Effector memory CD4-positive, alpha-beta T cell (primary cell): Measurements from ENCODE around the gene SYCE1L.
"Not testable (repeated sequence)": the region's sequence is repeated elsewhere in the genome, so short reads cannot be mapped to it uniquely, and the experiment has no call there.

Experiments used
- DNase-seq, 3 donors: peaks; one replicate each; pipeline ENCODE4 v3.0.0-alpha.2; 2020
- H3K27ac ChIP-seq: 2 replicates; pipeline ENCODE4 v1.7.0; 2013; ENCODE audit warnings: mild to moderate bottlenecking, low read length, moderate library complexity; ENCODE audit not compliant: insufficient read depth, poor library complexity, severe bottlenecking
- H3K27me3 ChIP-seq: replicated peaks from 2 replicates; pipeline ENCODE4 v1.7.0; 2013; ENCODE audit warnings: mild to moderate bottlenecking, low read length; ENCODE audit not compliant: insufficient read depth, control insufficient read depth, poor library complexity, severe bottlenecking
- H3K36me3 ChIP-seq: 2 replicates; pipeline ENCODE4 v1.7.0; 2013; ENCODE audit warnings: mild to moderate bottlenecking, low read length, moderate library complexity; ENCODE audit not compliant: control insufficient read depth, insufficient read depth
- H3K4me1 ChIP-seq: 2 replicates; pipeline ENCODE4 v1.7.0; 2013; ENCODE audit warnings: low read length, mild to moderate bottlenecking; ENCODE audit not compliant: control insufficient read depth, insufficient read depth, poor library complexity, severe bottlenecking
- H3K4me3 ChIP-seq: 2 replicates; pipeline ENCODE4 v1.7.0; 2013; ENCODE audit warnings: low read length, low read depth, mild to moderate bottlenecking; ENCODE audit not compliant: insufficient read depth, poor library complexity, severe bottlenecking
- H3K9me3 ChIP-seq: 2 replicates; pipeline ENCODE4 v1.7.0; 2013; ENCODE audit warnings: mild to moderate bottlenecking, low read length, moderate library complexity; ENCODE audit not compliant: control insufficient read depth

SYCE1L gene

DNA sequence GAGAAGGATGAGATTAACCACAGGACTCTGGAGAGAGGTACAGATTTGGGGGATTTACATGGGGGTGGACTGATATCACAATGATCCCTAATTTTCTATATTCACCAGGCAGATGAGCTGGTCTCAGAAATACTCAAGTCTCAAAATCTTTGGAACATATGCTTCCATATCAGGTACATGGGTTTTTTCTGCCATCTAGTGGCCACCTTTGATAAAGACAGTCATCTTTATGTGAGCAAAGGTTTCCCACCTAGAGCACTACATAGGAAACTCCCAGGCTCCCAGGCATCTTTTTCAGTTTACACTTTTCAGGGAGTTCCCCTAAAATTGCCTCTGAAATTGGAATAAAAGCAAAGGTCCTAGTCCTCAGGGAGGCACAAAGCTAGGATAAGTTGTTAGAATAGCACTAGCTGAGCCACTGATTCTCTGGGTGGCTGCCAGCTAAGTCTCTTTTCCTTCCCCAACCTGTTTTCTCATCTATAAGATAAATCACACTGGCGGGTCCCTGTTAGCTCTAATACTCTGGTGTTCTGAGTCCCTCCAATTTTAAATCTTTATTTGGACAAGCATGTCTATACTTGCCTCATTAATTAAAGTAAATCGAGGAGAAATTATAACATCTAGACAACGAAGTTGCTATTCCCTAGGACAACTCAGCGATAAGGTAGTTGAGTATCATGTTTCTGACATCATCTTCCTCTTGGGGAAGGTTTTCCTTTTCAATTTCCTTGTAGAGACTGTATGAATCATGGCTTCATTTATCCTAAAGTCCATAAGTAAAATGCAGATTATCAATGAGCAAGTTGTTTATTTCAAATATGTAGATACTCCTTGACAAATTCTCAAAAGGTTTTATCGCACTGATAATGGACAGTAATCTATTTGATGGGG lies 27.2 kb upstream of the SYCE1L start:
- H3K27me3 ChIP-seq, result no peaks in the 10 kb centered on the region
- no peaks in the 10 kb centered on the region for H3K36me3 ChIP-seq
- H3K9me3 ChIP-seq, result no peaks in the 10 kb centered on the region
- no peak overlapping the region for H3K4me3 ChIP-seq
- no peak overlapping the region for H3K27ac ChIP-seq
- no peaks in the 10 kb centered on the region for H3K4me1 ChIP-seq
- DNase-seq, result no peak

DNA sequence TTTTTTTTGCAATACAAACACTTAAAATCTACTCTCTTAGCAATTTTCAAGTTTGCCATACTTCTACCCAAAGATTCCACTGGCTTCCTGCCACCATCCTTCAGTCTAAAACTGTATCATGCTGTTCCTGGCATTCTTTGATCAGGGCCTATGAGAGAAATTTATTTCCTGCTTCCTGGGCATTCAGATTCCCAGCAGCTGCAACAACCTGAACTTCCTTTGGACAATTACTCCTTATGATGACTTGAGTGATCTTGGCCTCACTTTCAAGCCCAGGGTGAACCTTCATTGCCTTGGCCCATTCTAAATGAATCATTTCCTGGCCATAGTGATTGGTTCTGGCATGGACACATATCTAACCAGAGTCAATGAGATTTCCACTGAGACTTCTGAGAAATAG lies 26.3 kb upstream of the SYCE1L start:
- no peak for DNase-seq
- Histone ChIP-seq H3K27me3 (no peaks in the 10 kb centered on the region), H3K27ac (no peak overlapping the region)

DNA sequence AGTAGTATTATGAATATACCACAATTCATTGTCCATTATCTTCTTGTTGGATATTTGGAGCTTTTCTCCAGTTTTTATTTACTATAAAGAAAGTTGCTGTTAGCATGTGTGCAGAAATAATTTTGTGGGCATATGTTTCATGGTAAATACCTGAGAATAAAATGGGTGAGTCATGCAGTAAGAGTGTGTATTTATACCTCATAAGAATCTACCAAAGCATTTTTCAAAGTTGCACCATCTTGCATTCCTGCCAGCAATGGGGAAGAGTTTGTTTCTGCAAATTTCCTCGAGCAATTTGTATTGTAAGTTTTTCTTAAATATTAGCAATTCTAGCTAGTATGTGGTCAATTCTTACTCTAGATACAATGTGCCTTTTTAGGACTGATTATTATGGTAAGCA lies 16.1 kb upstream of the SYCE1L start:
- Histone ChIP-seq H3K27me3 (no peaks in the 10 kb centered on the region), H3K9me3 (no peaks in the 10 kb centered on the region), H3K4me1 (no peaks in the 10 kb centered on the region), H3K36me3 (no peaks in the 10 kb centered on the region), H3K27ac (no peak overlapping the region), H3K4me3 (no peak overlapping the region)
- no peak for DNase-seq

More for the DNA sequence above, 26.3 kb upstream of the SYCE1L start:
- H3K4me1 ChIP-seq, result no peaks in the 10 kb centered on the region
- no peak overlapping the region for H3K4me3 ChIP-seq
- H3K9me3 ChIP-seq, result no peaks in the 10 kb centered on the region
- H3K36me3 ChIP-seq, result no peaks in the 10 kb centered on the region

DNA sequence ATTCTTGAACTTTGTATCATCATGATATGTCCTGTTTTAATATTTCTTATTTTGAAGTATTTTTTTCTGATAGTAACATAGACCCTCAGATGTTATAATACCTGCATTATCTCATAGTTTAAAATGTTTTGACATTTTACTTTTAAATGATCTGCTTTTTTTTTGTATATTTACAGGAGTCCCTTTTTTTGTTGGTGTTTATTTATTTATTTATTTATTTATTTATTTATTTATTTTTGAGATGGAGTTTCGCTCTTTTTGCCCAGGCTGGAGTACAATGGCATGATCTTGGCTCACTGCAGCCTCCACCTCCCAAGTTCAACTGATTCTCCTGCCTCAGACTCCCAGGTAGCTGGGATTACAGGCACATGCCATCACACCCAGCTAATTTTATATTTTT lies 12.9 kb upstream of the SYCE1L start:
- not testable (repeated sequence) for H3K4me3 ChIP-seq, DNase-seq, H3K9me3 ChIP-seq, H3K4me1 ChIP-seq, H3K27me3 ChIP-seq, H3K36me3 ChIP-seq, H3K27ac ChIP-seq

DNA sequence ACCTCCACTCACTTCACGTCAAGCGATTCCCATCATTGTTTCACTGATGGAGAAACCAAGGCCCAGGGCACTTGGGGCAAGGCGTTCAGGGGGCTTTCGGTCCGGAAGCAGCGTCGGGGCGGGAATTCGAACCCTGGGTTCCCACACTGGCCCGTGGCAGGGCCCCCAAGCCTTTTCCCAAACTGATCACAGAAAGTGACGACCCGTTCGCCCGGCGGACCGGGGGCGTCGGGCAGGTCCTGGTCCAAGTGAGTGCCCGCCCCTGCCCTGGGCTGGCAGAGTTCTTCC lies 9.1 kb upstream of the SYCE1L start:
- Histone ChIP-seq H3K27ac (peak overlapping the region; percentile 92), H3K9me3 (no peaks in the 10 kb centered on the region), H3K4me1 (peaks cover 21% of the 10 kb centered on the region), H3K4me3 (peak overlapping the region; percentile 92), H3K36me3 (peaks cover 17% of the 10 kb centered on the region), H3K27me3 (no peaks in the 10 kb centered on the region)
- DNase-seq, result no peak

DNA sequence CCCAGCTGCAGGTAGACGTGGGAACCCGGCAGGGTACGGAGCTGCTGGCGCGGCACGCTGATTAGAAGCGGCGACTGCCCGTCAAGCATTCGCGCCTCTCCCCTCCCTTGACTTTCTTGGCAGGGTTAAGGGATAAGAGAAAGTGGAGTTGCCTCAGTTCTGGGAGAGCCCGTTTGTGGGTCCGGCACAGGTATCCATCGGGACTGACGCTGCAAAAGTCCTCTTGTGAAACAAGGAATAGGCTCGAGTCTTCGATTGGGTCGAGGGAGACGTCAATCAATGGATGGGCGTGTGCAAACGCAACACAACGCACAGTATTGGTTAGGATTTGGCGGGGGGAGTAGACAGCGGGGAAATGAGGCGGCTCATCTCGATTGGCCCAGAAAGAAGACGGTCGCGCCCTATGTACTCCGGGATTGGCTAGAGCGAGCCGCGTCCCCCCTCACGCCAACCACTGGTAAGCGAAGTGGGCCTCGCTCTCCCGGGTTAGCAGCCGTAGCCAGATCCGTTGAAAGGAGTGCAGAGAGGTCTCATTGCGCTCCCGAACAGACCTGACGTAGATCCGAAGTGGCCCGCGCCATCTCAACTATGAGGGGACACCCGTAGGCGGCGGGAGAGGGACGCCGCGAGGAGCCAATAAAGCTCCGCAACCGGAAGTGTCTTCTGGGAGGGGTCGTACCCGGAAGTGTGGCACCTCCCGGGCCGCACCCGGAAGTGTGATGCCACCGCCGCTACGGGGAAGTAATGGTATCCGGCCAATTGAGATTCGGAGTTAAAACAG lies 8.5 kb upstream of the SYCE1L start, which contains the start of gene MON1B:
Gene MON1B, plus strand, starts transcription at position 713 of the 781 bp plus-strand sequence. CDS start 296 bp downstream, outside the sequence.
- H3K36me3 ChIP-seq, result peaks cover 23% of the 10 kb centered on the region
- H3K27ac ChIP-seq, result peak within 1 kb of the TSS; percentile 92
- peak within 1 kb of the TSS; percentile 92 for H3K4me3 ChIP-seq

DNA sequence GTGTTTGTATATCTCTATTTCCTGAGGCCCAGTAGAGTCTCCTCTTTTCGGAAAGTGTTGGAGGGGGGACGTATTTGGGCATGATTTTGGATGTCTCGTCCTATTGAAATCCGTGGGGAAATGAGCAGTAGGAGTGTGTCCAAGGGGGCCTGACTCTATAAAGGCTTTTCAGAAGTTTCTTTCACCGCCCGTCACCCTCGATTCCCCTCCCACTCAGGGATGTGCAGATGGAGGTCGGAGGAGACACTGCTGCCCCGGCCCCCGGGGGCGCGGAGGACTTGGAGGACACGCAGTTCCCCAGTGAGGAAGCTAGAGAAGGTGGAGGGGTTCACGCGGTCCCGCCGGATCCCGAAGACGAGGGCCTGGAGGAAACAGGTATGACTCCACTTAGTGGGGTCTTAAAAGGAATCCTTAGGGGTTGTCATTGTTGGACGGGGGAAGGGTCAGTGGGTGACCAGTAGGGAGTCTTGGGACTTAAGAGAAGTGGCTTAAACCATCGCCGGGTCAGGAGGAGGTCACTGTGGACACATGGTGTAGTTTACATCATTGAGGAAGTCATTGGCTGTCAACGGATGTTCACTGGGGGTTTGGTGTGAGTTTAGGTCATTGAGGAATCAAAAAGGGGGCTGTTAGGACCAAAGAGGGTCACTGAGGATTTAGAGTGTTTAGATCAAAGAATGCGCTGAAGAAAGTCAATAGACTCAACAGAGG lies 7.8 kb upstream of the SYCE1L start:
- peaks cover 26% of the 10 kb centered on the region for H3K36me3 ChIP-seq
- H3K27ac ChIP-seq, result peak overlapping the region; percentile 92
- no peaks in the 10 kb centered on the region for H3K9me3 ChIP-seq
- peaks cover 21% of the 10 kb centered on the region for H3K4me1 ChIP-seq
- DNase-seq, result no peak
- H3K27me3 ChIP-seq, result no peaks in the 10 kb centered on the region
- H3K4me3 ChIP-seq, result peak overlapping the region; percentile 92

More for the DNA sequence above, 8.5 kb upstream of the SYCE1L start, which contains the start of gene MON1B:
- Histone ChIP-seq H3K9me3 (no peaks in the 10 kb centered on the region), H3K27me3 (no peaks in the 10 kb centered on the region), H3K4me1 (peaks cover 21% of the 10 kb centered on the region)
- peak; percentile 90 to 95 (median 93) for DNase-seq

DNA sequence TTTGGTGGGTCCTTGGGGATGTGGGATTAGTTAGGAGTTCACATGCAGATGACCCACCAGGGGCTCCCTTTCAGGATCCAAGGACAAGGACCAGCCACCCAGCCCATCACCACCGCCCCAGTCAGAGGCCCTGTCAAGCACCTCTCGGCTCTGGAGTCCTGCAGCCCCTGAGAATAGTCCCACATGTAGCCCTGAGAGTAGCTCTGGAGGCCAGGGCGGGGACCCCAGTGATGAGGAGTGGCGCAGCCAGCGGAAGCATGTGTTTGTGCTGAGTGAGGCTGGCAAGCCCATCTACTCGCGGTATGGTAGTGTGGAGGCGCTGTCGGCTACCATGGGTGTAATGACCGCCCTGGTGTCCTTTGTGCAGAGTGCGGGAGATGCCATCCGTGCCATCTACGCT lies 5.8 kb upstream of the SYCE1L start:
- peaks cover 21% of the 10 kb centered on the region for H3K4me1 ChIP-seq
- no peaks in the 10 kb centered on the region for H3K27me3 ChIP-seq
- no peak overlapping the region for H3K27ac ChIP-seq
- no peak for DNase-seq
- no peak overlapping the region for H3K4me3 ChIP-seq
- no peaks in the 10 kb centered on the region for H3K9me3 ChIP-seq
- H3K36me3 ChIP-seq, result peaks cover 35% of the 10 kb centered on the region

DNA sequence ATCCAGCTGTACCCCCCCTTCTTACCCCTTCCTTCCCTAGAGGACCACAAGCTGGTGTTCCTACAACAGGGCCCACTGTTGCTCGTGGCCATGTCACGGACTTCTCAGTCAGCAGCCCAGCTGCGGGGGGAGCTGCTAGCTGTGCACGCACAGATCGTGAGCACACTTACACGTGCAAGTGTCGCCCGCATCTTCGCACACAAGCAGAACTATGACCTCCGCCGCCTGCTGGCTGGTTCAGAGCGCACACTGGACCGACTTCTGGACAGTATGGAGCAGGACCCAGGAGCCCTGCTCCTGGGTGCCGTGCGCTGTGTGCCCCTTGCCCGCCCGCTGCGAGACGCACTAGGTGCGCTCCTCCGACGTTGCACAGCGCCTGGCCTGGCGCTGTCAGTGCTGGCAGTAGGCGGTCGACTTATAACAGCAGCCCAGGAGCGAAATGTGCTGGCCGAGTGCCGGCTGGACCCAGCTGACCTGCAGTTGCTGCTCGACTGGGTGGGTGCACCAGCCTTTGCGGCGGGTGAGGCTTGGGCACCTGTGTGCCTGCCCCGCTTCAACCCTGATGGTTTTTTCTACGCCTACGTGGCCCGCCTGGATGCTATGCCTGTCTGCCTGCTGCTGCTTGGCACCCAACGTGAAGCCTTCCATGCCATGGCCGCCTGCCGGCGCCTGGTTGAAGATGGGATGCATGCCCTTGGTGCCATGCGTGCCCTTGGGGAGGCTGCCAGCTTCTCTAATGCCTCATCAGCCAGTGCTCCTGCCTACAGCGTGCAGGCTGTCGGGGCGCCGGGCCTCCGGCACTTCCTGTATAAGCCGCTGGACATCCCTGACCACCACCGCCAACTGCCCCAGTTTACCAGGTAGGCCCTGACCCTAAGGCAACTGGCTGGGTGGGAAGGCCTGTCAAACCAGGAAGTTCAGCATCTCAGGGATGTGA lies 4.6 kb upstream of the SYCE1L start:
- no peak overlapping the region for H3K4me3 ChIP-seq
- peaks cover 45% of the 10 kb centered on the region for H3K36me3 ChIP-seq
- H3K4me1 ChIP-seq, result peaks cover 21% of the 10 kb centered on the region
- no peak for DNase-seq
- H3K9me3 ChIP-seq, result no peaks in the 10 kb centered on the region
- H3K27me3 ChIP-seq, result no peaks in the 10 kb centered on the region
- H3K27ac ChIP-seq, result no peak overlapping the region
